ENCODE measurements around the gene SWT1.

The SWT1 gene

DNA sequence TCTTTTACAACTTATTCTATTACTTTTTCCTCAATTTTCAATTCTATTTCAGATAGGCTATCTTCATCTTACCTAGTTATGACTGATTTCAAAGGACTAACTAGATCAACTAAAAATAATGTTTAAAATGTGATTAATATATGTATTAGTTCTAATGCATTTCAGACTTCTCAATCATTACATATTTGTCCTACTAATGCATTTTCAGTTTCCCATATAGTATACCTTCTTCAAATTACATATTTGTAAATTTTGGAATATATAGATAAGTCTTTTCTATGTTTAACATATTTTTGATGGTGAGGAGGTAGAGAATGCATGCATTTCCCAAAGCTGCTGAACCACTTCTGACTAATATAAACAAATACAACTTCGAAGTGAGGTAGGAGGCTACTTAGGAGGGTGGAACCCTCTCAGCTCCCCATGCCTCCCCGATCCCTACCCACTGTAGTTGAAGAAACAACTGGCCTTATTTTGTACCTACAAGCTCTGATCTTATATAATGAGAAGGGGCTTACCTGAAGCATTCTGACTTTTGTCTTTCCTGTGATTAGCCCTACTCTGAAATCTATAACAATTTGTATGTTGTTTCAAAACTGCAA is 2.0 kb upstream of the SWT1 start:
- Mint-ChIP-seq H3K27ac (peak overlapping the region; percentile 97 to 98 (median 97)), H3K4me1 (peaks cover 32% of the 10 kb centered on the region), H3K36me3 (ENCODE audit: low read depth) (peaks cover 4% of the 10 kb centered on the region), H3K4me3 (peak overlapping the region; percentile 90 to 93 (median 91)), H3K9me3 (no peaks in the 10 kb centered on the region), H3K27me3 (ENCODE audit: low read depth) (no peaks in the 10 kb centered on the region)
- no peak for TF ChIP-seq CTCF (IDR thresholded peaks at IDR 0.05; ENCODE audit: unreplicated experiment in 3 of 3)

- H3K27me3 Mint-ChIP-seq (ENCODE audit: low read depth): no peaks in the 10 kb centered on the region
- H3K4me1 Mint-ChIP-seq: peaks cover 32% of the 10 kb centered on the region
- peak overlapping the region; percentile 97 to 98 (median 97) for H3K27ac Mint-ChIP-seq
- H3K9me3 Mint-ChIP-seq: no peaks in the 10 kb centered on the region
- peaks cover 4% of the 10 kb centered on the region for H3K36me3 Mint-ChIP-seq (ENCODE audit: low read depth)
- H3K4me3 Mint-ChIP-seq: peak overlapping the region; percentile 90 to 93 (median 91)
- TF ChIP-seq CTCF (IDR thresholded peaks at IDR 0.05; ENCODE audit: unreplicated experiment in 3 of 3): no peak
Measured at GRCh38 chr1:185155600-185156287, 1.2 kb upstream of the SWT1 start.

GRCh38 chr1:185156288-185156853 is 596 bp upstream of the SWT1 start:
- peak overlapping the region; percentile 97 to 98 (median 97) for H3K27ac Mint-ChIP-seq
- TF ChIP-seq CTCF (IDR thresholded peaks at IDR 0.05; ENCODE audit: unreplicated experiment in 3 of 3): no peak
- peaks cover 32% of the 10 kb centered on the region for H3K4me1 Mint-ChIP-seq
- H3K27me3 Mint-ChIP-seq (ENCODE audit: low read depth): no peaks in the 10 kb centered on the region
- peaks cover under 1% of the 10 kb centered on the region for H3K36me3 Mint-ChIP-seq (ENCODE audit: low read depth)
- peak overlapping the region; percentile 90 to 93 (median 91) for H3K4me3 Mint-ChIP-seq
- H3K9me3 Mint-ChIP-seq: no peaks in the 10 kb centered on the region

- H3K9me3 Mint-ChIP-seq: no peaks in the 10 kb centered on the region
- H3K27me3 Mint-ChIP-seq (ENCODE audit: low read depth): no peaks in the 10 kb centered on the region
- peaks cover 25% of the 10 kb centered on the region for H3K4me1 Mint-ChIP-seq
- peak overlapping the region; percentile 93 to 98 (median 97) for H3K27ac Mint-ChIP-seq
- no peak for TF ChIP-seq CTCF (IDR thresholded peaks at IDR 0.05; ENCODE audit: unreplicated experiment in 3 of 3)
- no peaks in the 10 kb centered on the region for H3K36me3 Mint-ChIP-seq (ENCODE audit: low read depth)
- peak overlapping the region; percentile 90 to 93 (median 91) for H3K4me3 Mint-ChIP-seq
Measured at GRCh38 chr1:185157599-185158412, 839 bp downstream of the SWT1 start.

- no peaks in the 10 kb centered on the region for H3K9me3 Mint-ChIP-seq
- H3K4me3 Mint-ChIP-seq: peak overlapping the region; percentile 90 to 93 (median 91)
- no peak overlapping the region for H3K27ac Mint-ChIP-seq
- H3K36me3 Mint-ChIP-seq (ENCODE audit: low read depth): peaks cover 2% of the 10 kb centered on the region
- peaks cover 25% of the 10 kb centered on the region for H3K4me1 Mint-ChIP-seq
- no peaks in the 10 kb centered on the region for H3K27me3 Mint-ChIP-seq (ENCODE audit: low read depth)
- no peak for TF ChIP-seq CTCF (IDR thresholded peaks at IDR 0.05; ENCODE audit: unreplicated experiment in 3 of 3)
Measured at GRCh38 chr1:185158800-185159199, 1.8 kb downstream of the SWT1 start.

Measured in nephron (organoid).